ENCODE results near the gene OR10J5. TPM values are rescaled to one million over a fixed set of nuclear protein-coding genes. Genes with fewer than 3 reads are reported as not detected.

OR10J5 gene
- total RNA-seq, 2 experiments from 2014 or later: not detected

DNA sequence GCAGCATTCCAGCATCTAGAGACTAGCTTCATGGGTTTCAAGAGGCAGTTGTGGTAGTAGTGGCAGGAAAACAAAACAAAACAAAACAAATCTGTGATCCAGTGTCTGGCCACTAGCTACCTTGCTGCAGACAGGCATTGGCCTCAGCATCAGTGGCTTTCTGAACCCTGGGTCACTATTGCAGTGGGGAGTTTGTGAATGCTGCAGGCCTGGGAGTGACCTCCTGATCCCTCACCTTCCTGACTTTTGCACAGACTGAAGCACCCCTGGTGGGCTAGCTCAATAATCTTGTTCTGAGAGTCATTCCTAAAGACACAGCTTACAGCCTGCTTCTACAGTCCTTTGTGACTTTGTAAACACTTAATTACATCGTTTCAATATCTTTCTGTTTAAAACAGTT is 26.9 kb upstream of the OR10J5 start:
- H3K27me3 Mint-ChIP-seq: peaks cover 14% of the 10 kb centered on the region
- no peaks in the 10 kb centered on the region for H3K4me1 Mint-ChIP-seq (ENCODE audit: low read depth)
- POLR2A ChIA-PET: no interaction called here
- H3K4me3 Mint-ChIP-seq: no peak overlapping the region
- intact Hi-C loops (cut with micrococcal nuclease): no loop called here
- H3K9me3 Mint-ChIP-seq: no peaks in the 10 kb centered on the region
- DNase-seq (no peak), ATAC-seq (no peak)
- H3K27ac Mint-ChIP-seq: no peak overlapping the region
- CTCF ChIA-PET: no interaction called here
- H3K36me3 Mint-ChIP-seq (ENCODE audit: low read depth): no peaks in the 10 kb centered on the region
- TF ChIP-seq, protein P1, sequence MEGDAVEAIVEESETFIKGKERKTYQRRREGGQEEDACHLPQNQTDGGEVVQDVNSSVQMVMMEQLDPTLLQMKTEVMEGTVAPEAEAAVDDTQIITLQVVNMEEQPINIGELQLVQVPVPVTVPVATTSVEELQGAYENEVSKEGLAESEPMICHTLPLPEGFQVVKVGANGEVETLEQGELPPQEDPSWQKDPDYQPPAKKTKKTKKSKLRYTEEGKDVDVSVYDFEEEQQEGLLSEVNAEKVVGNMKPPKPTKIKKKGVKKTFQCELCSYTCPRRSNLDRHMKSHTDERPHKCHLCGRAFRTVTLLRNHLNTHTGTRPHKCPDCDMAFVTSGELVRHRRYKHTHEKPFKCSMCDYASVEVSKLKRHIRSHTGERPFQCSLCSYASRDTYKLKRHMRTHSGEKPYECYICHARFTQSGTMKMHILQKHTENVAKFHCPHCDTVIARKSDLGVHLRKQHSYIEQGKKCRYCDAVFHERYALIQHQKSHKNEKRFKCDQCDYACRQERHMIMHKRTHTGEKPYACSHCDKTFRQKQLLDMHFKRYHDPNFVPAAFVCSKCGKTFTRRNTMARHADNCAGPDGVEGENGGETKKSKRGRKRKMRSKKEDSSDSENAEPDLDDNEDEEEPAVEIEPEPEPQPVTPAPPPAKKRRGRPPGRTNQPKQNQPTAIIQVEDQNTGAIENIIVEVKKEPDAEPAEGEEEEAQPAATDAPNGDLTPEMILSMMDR (IDR thresholded peaks at IDR 0.05): no peak

- Mint-ChIP-seq H3K9me3 (no peaks in the 10 kb centered on the region), H3K4me1 (ENCODE audit: low read depth) (no peaks in the 10 kb centered on the region), H3K36me3 (ENCODE audit: low read depth) (no peaks in the 10 kb centered on the region), H3K27me3 (peaks cover 14% of the 10 kb centered on the region), H3K4me3 (no peak overlapping the region), H3K27ac (no peak overlapping the region)
- TF ChIP-seq, protein P1 (IDR thresholded peaks at IDR 0.05): no peak
- ATAC-seq (no peak), DNase-seq (no peak)
- intact Hi-C loops (cut with micrococcal nuclease): no loop called here
- CTCF ChIA-PET: no interaction called here
- POLR2A ChIA-PET: no interaction called here
Observed at GRCh38 chr1:159561497-159561896, 25.7 kb upstream of the OR10J5 start.

DNA sequence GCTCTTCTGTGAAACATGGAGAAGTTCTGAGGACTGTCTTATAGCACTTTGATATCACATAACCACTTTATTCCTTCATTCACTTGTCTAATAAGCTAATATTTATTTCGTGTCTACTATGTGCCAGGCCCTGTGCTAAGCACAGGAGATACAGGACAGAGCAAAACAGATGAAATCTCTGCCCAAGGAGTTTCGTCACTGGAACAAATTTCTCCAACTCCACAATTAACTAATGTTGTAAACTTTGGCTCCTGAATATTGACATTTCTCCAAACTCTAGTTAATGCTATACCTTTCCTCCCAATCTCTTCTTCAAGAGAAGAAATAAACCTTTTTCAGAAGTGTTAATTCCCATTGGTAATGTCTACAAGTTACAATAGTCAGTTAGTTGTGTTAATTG is 24.8 kb upstream of the OR10J5 start:
- POLR2A ChIA-PET: no interaction called here
- CTCF ChIA-PET: no interaction called here
- Mint-ChIP-seq H3K4me3 (no peak overlapping the region), H3K36me3 (ENCODE audit: low read depth) (no peaks in the 10 kb centered on the region), H3K27me3 (peaks cover 8% of the 10 kb centered on the region), H3K4me1 (ENCODE audit: low read depth) (no peaks in the 10 kb centered on the region), H3K27ac (no peak overlapping the region), H3K9me3 (no peaks in the 10 kb centered on the region)
- ATAC-seq (no peak), DNase-seq (no peak)
- TF ChIP-seq, protein P1 (IDR thresholded peaks at IDR 0.05): no peak
- intact Hi-C loops (cut with micrococcal nuclease): no loop called here

DNA sequence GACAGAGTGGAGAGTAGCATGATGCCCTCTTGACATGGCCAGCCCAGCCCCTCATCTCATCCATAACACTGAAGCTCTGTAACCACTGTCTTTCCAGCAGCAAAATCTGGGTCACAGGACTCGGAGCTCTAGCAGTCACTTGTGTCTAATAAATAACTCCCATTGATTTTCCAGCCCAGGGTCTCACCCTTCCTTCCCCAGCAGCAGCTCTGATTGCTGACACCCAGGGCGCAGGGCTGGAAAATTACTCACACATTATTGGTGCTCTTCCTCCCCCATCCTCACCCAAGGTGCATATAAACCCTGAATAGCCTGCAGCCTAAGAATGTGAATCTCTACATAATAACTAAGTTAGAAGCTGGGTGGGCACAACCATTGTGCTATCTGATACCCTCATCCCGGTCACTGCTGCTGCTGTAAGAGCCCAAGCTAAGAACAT is 21.1 kb upstream of the OR10J5 start:
- Mint-ChIP-seq H3K27ac (no peak overlapping the region), H3K4me3 (no peak overlapping the region), H3K9me3 (no peaks in the 10 kb centered on the region), H3K36me3 (ENCODE audit: low read depth) (no peaks in the 10 kb centered on the region), H3K4me1 (ENCODE audit: low read depth) (no peaks in the 10 kb centered on the region), H3K27me3 (peaks cover 11% of the 10 kb centered on the region)
- ChIA-PET POLR2A (no interaction called here), CTCF (no interaction called here)
- DNase-seq (no peak), ATAC-seq (no peak)
- intact Hi-C loops (cut with micrococcal nuclease): no loop called here
- TF ChIP-seq, protein P1 (IDR thresholded peaks at IDR 0.05): no peak

- no peak for DNase-seq
- Mint-ChIP-seq H3K4me1 (ENCODE audit: low read depth) (no peaks in the 10 kb centered on the region), H3K27ac (no peak overlapping the region), H3K4me3 (no peak overlapping the region), H3K9me3 (no peaks in the 10 kb centered on the region), H3K36me3 (ENCODE audit: low read depth) (no peaks in the 10 kb centered on the region), H3K27me3 (peaks cover 14% of the 10 kb centered on the region)
- ATAC-seq: no peak
- TF ChIP-seq, protein P1 (IDR thresholded peaks at IDR 0.05): no peak
- intact Hi-C loops (cut with micrococcal nuclease): no loop called here
- ChIA-PET CTCF (no interaction called here), POLR2A (no interaction called here)
Observed at GRCh38 chr1:159554696-159555095, 18.9 kb upstream of the OR10J5 start.

Measured in activated CD8-positive, alpha-beta T cell treated with anti-CD3 and anti-CD28 coated beads for 36 hours (primary cell).